ENCODE results near the gene FABP3. TPM values are rescaled to one million over a fixed set of nuclear protein-coding genes. Genes with fewer than 3 reads are reported as not detected.

The FABP3 gene
- polyA plus RNA-seq, 1 donor from 2014 or later, result 7.1 TPM

GRCh38 chr1:31315902-31316301 is 57.0 kb downstream of the FABP3 start:
- H3K9ac ChIP-seq (ENCODE audit: low read length), result no peak overlapping the region
- no peaks in the 10 kb centered on the region for H3K27me3 ChIP-seq (ENCODE audit: insufficient read depth, low read depth, low read length)
- no peak overlapping the region for H3K4me2 ChIP-seq (ENCODE audit: low read length)
- no peak overlapping the region for H3K4me3 ChIP-seq (ENCODE audit: low read length)
- H3K9me3 ChIP-seq (ENCODE audit: low read length), result no peaks in the 10 kb centered on the region
- no peaks in the 10 kb centered on the region for H4K20me1 ChIP-seq (ENCODE audit: insufficient read depth)
- no peak overlapping the region for H3K27ac ChIP-seq (ENCODE audit: low read length)
- H3K9me2 ChIP-seq (ENCODE audit: insufficient read depth, low read length), result no peaks in the 10 kb centered on the region
- H3K79me2 ChIP-seq (replicated peaks; ENCODE audit: insufficient read depth, low read length), result no peaks in the 10 kb centered on the region
- no peak overlapping the region for H2AFZ ChIP-seq (ENCODE audit: low read depth, low read length)
- peaks cover 6% of the 10 kb centered on the region for H3K36me3 ChIP-seq (ENCODE audit: insufficient read depth, low read length)
- H3F3A ChIP-seq (ENCODE audit: insufficient read depth, low read length, poor library complexity, severe bottlenecking), result no peaks in the 10 kb centered on the region
- TF ChIP-seq RAD21 (conservative IDR thresholded peaks at IDR 0.05), result no peak
- no peak for TF ChIP-seq TAF1 (IDR thresholded peaks at IDR 0.05; ENCODE audit: low read depth)
- TF ChIP-seq MXI1 (conservative IDR thresholded peaks at IDR 0.05; ENCODE audit: poor library complexity, severe bottlenecking), result no peak
- no peak for TF ChIP-seq CTCF (IDR thresholded peaks at IDR 0.05; ENCODE audit: poor library complexity, severe bottlenecking)
- TF ChIP-seq, protein P1, sequence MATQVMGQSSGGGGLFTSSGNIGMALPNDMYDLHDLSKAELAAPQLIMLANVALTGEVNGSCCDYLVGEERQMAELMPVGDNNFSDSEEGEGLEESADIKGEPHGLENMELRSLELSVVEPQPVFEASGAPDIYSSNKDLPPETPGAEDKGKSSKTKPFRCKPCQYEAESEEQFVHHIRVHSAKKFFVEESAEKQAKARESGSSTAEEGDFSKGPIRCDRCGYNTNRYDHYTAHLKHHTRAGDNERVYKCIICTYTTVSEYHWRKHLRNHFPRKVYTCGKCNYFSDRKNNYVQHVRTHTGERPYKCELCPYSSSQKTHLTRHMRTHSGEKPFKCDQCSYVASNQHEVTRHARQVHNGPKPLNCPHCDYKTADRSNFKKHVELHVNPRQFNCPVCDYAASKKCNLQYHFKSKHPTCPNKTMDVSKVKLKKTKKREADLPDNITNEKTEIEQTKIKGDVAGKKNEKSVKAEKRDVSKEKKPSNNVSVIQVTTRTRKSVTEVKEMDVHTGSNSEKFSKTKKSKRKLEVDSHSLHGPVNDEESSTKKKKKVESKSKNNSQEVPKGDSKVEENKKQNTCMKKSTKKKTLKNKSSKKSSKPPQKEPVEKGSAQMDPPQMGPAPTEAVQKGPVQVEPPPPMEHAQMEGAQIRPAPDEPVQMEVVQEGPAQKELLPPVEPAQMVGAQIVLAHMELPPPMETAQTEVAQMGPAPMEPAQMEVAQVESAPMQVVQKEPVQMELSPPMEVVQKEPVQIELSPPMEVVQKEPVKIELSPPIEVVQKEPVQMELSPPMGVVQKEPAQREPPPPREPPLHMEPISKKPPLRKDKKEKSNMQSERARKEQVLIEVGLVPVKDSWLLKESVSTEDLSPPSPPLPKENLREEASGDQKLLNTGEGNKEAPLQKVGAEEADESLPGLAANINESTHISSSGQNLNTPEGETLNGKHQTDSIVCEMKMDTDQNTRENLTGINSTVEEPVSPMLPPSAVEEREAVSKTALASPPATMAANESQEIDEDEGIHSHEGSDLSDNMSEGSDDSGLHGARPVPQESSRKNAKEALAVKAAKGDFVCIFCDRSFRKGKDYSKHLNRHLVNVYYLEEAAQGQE (IDR thresholded peaks at IDR 0.05; ENCODE audit: borderline replicate concordance), result no peak
- TF ChIP-seq POLR2AphosphoS5 (IDR thresholded peaks at IDR 0.05), result no peak
- TF ChIP-seq EP300 (conservative IDR thresholded peaks at IDR 0.05; ENCODE audit: poor library complexity, severe bottlenecking), result no peak
- no peak for TF ChIP-seq SMC3 (conservative IDR thresholded peaks at IDR 0.05; ENCODE audit: poor library complexity)

Other genes starting within 250 kb of the FABP3 start
- gene NKAIN1, start 133.2 kb downstream of the FABP3 start, polyA plus RNA-seq, result 33.4 and 55.3 TPM in 2 replicates
- 87.2 and 117 TPM in 2 replicates for gene SNRNP40, start 76.3 kb downstream of the FABP3 start, polyA plus RNA-seq
- 140 and 146 TPM in 2 replicates for gene ZCCHC17, start 76.0 kb downstream of the FABP3 start, polyA plus RNA-seq
- 8.6 and 16.4 TPM in 2 replicates for gene SERINC2, start 40.1 kb upstream of the FABP3 start, polyA plus RNA-seq
- gene TINAGL1, start 203.4 kb upstream of the FABP3 start, polyA plus RNA-seq, result 1.0 TPM in 1 of 2 replicates, not detected in the other
- gene HCRTR1, start 244.6 kb upstream of the FABP3 start, polyA plus RNA-seq, result 0.34 and 0.37 TPM in 2 replicates